IMR-90 (cell line): ENCODE results near the gene B4GALT5.

Experiments used
- CHD1 ChIP-seq: IDR thresholded peaks from 2 replicates; pipeline ENCODE4 v1.6.1; 2012; ENCODE audit warnings: low read depth, low read length, improper control_type of control experiment
- CTCF ChIP-seq: conservative IDR thresholded peaks from 2 replicates; pipeline ENCODE4 v1.5.1; 2012; ENCODE audit warnings: mild to moderate bottlenecking, low read depth, low read length, improper control_type of control experiment
- ELK1 ChIP-seq: fragments of 150-350 bp; IDR thresholded peaks from 2 replicates; pipeline ENCODE4 v1.6.1; 2016; ENCODE audit warnings: low read depth, mild to moderate bottlenecking, low read length, moderate library complexity, borderline replicate concordance
- POLR2A ChIP-seq: IDR thresholded peaks from 2 replicates; pipeline ENCODE4 v1.6.1; 2012; ENCODE audit warnings: mild to moderate bottlenecking, low read depth, low read length

GRCh38 chr20:49657118-49657901, 56.4 kb downstream of the B4GALT5 start:
- TF ChIP-seq CTCF (no peak), POLR2A (no peak), CHD1 (no peak), ELK1 (no peak)
